ENCODE results near the gene LRRK1. TPM values are rescaled to one million over a fixed set of nuclear protein-coding genes. Genes with fewer than 3 reads are reported as not detected.

LRRK1 gene
- polyA plus RNA-seq, 1 donor (not counting 4 experiments of a cell fraction or from before 2014, with no cell fraction given), result 6.2 TPM

- H3K36me3 ChIP-seq (ENCODE audit: control insufficient read depth in 2 of 2, extremely low read depth in 1 of 2, insufficient read depth in 2 of 2, low read length in 2 of 2), result peaks cover 4 to 17% of the 10 kb centered on the region in 2 experiments
- FAIRE-seq, result no peak
Measured at GRCh38 chr15:101062471-101063171, 143.5 kb downstream of the LRRK1 start.

GRCh38 chr15:101063212-101063611, 144.1 kb downstream of the LRRK1 start:
- H3K27ac ChIP-seq (ENCODE audit: control insufficient read depth, insufficient read depth, low read length), result no peak overlapping the region
- H3K9me1 ChIP-seq (ENCODE audit: control insufficient read depth, extremely low read depth, insufficient read depth, low read length), result no peaks in the 10 kb centered on the region
- no peaks in the 10 kb centered on the region for H3K9me3 ChIP-seq (ENCODE audit: control insufficient read depth, low read depth, low read length)
- no peak for FAIRE-seq
- H3K4me2 ChIP-seq (ENCODE audit: control insufficient read depth, extremely low read depth, insufficient read depth, low read depth, low read length), result no peak overlapping the region
- dilution Hi-C loops (cut with MboI; ENCODE audit: extremely low pct_ligation_motif_present, low sequenced_read_pairs), result no loop called here
- H3K9ac ChIP-seq (ENCODE audit: control insufficient read depth, extremely low read depth, insufficient read depth, low read length), result no peak overlapping the region
- no peaks in the 10 kb centered on the region for H4K20me1 ChIP-seq (ENCODE audit: control insufficient read depth, extremely low read depth, insufficient read depth, low read length)
- no peaks in the 10 kb centered on the region for H3K27me3 ChIP-seq (ENCODE audit: control insufficient read depth, extremely low read depth, insufficient read depth, low read length)
- TF ChIP-seq CTCF (optimal IDR thresholded peaks at IDR 0.05 in 1 of 3, IDR thresholded peaks at IDR 0.05 in 1 of 3, conservative IDR thresholded peaks at IDR 0.05 in 1 of 3; ENCODE audit: extremely low read depth in 1 of 3, insufficient read depth in 2 of 3, low read length in 3 of 3), result no peak
- TF ChIP-seq EZH2 (IDR thresholded peaks at IDR 0.05; ENCODE audit: low read length), result no peak
- no peak for DNase-seq (ENCODE audit: low read depth, low spot score)
- H3K79me2 ChIP-seq (ENCODE audit: control insufficient read depth, insufficient read depth, low read length), result no peaks in the 10 kb centered on the region
- no peak overlapping the region for H2AFZ ChIP-seq (ENCODE audit: control insufficient read depth, low read length)
- peaks cover 4 to 14% of the 10 kb centered on the region in 2 experiments for H3K36me3 ChIP-seq (ENCODE audit: control insufficient read depth in 2 of 2, extremely low read depth in 1 of 2, insufficient read depth in 2 of 2, low read length in 2 of 2)
- H3K4me1 ChIP-seq (ENCODE audit: control insufficient read depth, extremely low read depth, insufficient read depth, low read length), result no peaks in the 10 kb centered on the region
- no peak overlapping the region for H3K4me3 ChIP-seq (ENCODE audit: control insufficient read depth in 2 of 3, extremely low read depth in 1 of 3, insufficient read depth in 2 of 3, low read depth in 1 of 3, low read length in 3 of 3)

More at GRCh38 chr15:101062471-101063171, 143.5 kb downstream of the LRRK1 start:
- Histone ChIP-seq H3K4me2 (ENCODE audit: control insufficient read depth, extremely low read depth, insufficient read depth, low read depth, low read length) (no peak overlapping the region), H3K9me1 (ENCODE audit: control insufficient read depth, extremely low read depth, insufficient read depth, low read length) (no peaks in the 10 kb centered on the region), H3K9ac (ENCODE audit: control insufficient read depth, extremely low read depth, insufficient read depth, low read length) (no peak overlapping the region), H3K27ac (ENCODE audit: control insufficient read depth, insufficient read depth, low read length) (no peak overlapping the region), H4K20me1 (ENCODE audit: control insufficient read depth, extremely low read depth, insufficient read depth, low read length) (no peaks in the 10 kb centered on the region), H3K4me3 (ENCODE audit: control insufficient read depth in 2 of 3, extremely low read depth in 1 of 3, insufficient read depth in 2 of 3, low read depth in 1 of 3, low read length in 3 of 3) (no peak overlapping the region), H3K27me3 (ENCODE audit: control insufficient read depth, extremely low read depth, insufficient read depth, low read length) (no peaks in the 10 kb centered on the region), H3K79me2 (ENCODE audit: control insufficient read depth, insufficient read depth, low read length) (no peaks in the 10 kb centered on the region), H2AFZ (ENCODE audit: control insufficient read depth, low read length) (no peak overlapping the region), H3K9me3 (ENCODE audit: control insufficient read depth, low read depth, low read length) (no peaks in the 10 kb centered on the region), H3K4me1 (ENCODE audit: control insufficient read depth, extremely low read depth, insufficient read depth, low read length) (no peaks in the 10 kb centered on the region)
- no peak for TF ChIP-seq CTCF (optimal IDR thresholded peaks at IDR 0.05 in 1 of 3, IDR thresholded peaks at IDR 0.05 in 1 of 3, conservative IDR thresholded peaks at IDR 0.05 in 1 of 3; ENCODE audit: extremely low read depth in 1 of 3, insufficient read depth in 2 of 3, low read length in 3 of 3)
- TF ChIP-seq EZH2 (IDR thresholded peaks at IDR 0.05; ENCODE audit: low read length), result no peak
- DNase-seq (ENCODE audit: low read depth, low spot score), result no peak
- dilution Hi-C loops (cut with MboI; ENCODE audit: extremely low pct_ligation_motif_present, low sequenced_read_pairs), result no loop called here
